Measurements from ENCODE around the gene DNASE1L1. TPM values are rescaled to one million over a fixed set of nuclear protein-coding genes. Genes with fewer than 3 reads are reported as not detected.

Gene DNASE1L1
- total RNA-seq, 1 experiment from 2014 or later: 16.2 TPM

DNA sequence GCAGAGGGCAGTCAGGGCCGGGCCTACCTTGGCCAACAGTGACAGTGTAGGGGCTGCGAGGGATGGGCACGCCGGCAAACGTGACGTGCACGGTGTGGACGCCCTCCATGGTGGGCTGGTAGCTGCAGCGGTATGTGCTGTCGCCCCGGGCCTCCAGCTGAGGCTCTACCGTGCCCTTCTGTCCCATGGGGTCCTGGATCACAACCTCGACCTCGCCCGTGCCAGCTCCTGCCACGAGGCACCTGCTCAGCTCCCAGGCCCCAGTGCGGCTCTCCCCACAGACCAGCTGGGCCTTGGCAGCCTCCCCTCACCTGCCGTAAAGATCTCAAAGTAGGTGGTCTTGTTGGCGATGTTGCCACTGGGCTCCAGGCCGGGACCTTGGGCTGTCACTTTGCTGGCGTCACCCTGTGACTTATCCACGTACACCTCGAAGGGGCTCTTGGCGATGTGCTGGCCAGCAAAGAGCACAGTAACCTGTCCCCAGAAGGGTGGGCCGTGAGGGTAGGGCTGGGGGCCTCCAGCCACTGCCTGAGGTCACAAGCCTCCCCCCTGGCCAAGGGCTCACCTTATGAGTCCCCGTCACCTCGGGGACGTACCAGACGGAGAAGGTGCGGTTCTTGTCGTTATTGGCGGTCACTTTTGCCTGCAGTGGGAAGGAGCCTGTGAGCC lies 42.9 kb downstream of the DNASE1L1 start:
- ATAC-seq: no peak
- H3K4me3 Mint-ChIP-seq: no peak overlapping the region
- ChIA-PET CTCF (no interaction called here), POLR2A (no interaction called here)
- no peaks in the 10 kb centered on the region for H3K27me3 Mint-ChIP-seq (ENCODE audit: low read depth)
- no peaks in the 10 kb centered on the region for H3K9me3 Mint-ChIP-seq
- DNase-seq (ENCODE audit: low spot score): no peak
- TF ChIP-seq, protein P1, sequence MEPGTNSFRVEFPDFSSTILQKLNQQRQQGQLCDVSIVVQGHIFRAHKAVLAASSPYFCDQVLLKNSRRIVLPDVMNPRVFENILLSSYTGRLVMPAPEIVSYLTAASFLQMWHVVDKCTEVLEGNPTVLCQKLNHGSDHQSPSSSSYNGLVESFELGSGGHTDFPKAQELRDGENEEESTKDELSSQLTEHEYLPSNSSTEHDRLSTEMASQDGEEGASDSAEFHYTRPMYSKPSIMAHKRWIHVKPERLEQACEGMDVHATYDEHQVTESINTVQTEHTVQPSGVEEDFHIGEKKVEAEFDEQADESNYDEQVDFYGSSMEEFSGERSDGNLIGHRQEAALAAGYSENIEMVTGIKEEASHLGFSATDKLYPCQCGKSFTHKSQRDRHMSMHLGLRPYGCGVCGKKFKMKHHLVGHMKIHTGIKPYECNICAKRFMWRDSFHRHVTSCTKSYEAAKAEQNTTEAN (CRISPR knock-in tag; IDR thresholded peaks at IDR 0.05): no peak
- TF ChIP-seq, protein P2, sequence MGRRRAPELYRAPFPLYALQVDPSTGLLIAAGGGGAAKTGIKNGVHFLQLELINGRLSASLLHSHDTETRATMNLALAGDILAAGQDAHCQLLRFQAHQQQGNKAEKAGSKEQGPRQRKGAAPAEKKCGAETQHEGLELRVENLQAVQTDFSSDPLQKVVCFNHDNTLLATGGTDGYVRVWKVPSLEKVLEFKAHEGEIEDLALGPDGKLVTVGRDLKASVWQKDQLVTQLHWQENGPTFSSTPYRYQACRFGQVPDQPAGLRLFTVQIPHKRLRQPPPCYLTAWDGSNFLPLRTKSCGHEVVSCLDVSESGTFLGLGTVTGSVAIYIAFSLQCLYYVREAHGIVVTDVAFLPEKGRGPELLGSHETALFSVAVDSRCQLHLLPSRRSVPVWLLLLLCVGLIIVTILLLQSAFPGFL (CRISPR knock-in tag; IDR thresholded peaks at IDR 0.05; ENCODE audit: borderline replicate concordance): no peak
- TF ChIP-seq ATF1 (CRISPR knock-in tag; IDR thresholded peaks at IDR 0.05) (no peak), ZBTB21 (CRISPR knock-in tag; IDR thresholded peaks at IDR 0.05; ENCODE audit: borderline replicate concordance) (no peak), NFE2L1 (CRISPR knock-in tag; IDR thresholded peaks at IDR 0.05) (no peak), NFYB (CRISPR knock-in tag; conservative IDR thresholded peaks at IDR 0.05; ENCODE audit: low read depth) (no peak), ETV6 (CRISPR knock-in tag; IDR thresholded peaks at IDR 0.05) (no peak), ZNF263 (CRISPR knock-in tag; IDR thresholded peaks at IDR 0.05; ENCODE audit: low read depth) (no peak), ZNF423 (CRISPR knock-in tag; IDR thresholded peaks at IDR 0.05) (no peak), EMX1 (CRISPR knock-in tag; IDR thresholded peaks at IDR 0.05) (no peak), TEAD1 (CRISPR knock-in tag; IDR thresholded peaks at IDR 0.05) (no peak), SMAD3 (CRISPR knock-in tag; IDR thresholded peaks at IDR 0.05; ENCODE audit: borderline replicate concordance) (no peak), ESRRA (CRISPR knock-in tag; IDR thresholded peaks at IDR 0.05; ENCODE audit: borderline replicate concordance) (no peak)
- TF ChIP-seq, protein P3, sequence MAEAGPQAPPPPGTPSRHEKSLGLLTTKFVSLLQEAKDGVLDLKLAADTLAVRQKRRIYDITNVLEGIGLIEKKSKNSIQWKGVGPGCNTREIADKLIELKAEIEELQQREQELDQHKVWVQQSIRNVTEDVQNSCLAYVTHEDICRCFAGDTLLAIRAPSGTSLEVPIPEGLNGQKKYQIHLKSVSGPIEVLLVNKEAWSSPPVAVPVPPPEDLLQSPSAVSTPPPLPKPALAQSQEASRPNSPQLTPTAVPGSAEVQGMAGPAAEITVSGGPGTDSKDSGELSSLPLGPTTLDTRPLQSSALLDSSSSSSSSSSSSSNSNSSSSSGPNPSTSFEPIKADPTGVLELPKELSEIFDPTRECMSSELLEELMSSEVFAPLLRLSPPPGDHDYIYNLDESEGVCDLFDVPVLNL (CRISPR knock-in tag; IDR thresholded peaks at IDR 0.05; ENCODE audit: borderline replicate concordance, low read depth): no peak
- TF ChIP-seq, protein P4, sequence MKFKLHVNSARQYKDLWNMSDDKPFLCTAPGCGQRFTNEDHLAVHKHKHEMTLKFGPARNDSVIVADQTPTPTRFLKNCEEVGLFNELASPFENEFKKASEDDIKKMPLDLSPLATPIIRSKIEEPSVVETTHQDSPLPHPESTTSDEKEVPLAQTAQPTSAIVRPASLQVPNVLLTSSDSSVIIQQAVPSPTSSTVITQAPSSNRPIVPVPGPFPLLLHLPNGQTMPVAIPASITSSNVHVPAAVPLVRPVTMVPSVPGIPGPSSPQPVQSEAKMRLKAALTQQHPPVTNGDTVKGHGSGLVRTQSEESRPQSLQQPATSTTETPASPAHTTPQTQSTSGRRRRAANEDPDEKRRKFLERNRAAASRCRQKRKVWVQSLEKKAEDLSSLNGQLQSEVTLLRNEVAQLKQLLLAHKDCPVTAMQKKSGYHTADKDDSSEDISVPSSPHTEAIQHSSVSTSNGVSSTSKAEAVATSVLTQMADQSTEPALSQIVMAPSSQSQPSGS (CRISPR knock-in tag; IDR thresholded peaks at IDR 0.05; ENCODE audit: borderline replicate concordance, low read depth): no peak
- TF ChIP-seq, protein P5, sequence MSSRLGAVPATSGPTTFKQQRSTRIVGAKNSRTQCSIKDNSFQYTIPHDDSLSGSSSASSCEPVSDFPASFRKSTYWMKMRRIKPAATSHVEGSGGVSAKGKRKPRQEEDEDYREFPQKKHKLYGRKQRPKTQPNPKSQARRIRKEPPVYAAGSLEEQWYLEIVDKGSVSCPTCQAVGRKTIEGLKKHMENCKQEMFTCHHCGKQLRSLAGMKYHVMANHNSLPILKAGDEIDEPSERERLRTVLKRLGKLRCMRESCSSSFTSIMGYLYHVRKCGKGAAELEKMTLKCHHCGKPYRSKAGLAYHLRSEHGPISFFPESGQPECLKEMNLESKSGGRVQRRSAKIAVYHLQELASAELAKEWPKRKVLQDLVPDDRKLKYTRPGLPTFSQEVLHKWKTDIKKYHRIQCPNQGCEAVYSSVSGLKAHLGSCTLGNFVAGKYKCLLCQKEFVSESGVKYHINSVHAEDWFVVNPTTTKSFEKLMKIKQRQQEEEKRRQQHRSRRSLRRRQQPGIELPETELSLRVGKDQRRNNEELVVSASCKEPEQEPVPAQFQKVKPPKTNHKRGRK (CRISPR knock-in tag; IDR thresholded peaks at IDR 0.05; ENCODE audit: borderline replicate concordance): no peak
- TF ChIP-seq, protein P6, sequence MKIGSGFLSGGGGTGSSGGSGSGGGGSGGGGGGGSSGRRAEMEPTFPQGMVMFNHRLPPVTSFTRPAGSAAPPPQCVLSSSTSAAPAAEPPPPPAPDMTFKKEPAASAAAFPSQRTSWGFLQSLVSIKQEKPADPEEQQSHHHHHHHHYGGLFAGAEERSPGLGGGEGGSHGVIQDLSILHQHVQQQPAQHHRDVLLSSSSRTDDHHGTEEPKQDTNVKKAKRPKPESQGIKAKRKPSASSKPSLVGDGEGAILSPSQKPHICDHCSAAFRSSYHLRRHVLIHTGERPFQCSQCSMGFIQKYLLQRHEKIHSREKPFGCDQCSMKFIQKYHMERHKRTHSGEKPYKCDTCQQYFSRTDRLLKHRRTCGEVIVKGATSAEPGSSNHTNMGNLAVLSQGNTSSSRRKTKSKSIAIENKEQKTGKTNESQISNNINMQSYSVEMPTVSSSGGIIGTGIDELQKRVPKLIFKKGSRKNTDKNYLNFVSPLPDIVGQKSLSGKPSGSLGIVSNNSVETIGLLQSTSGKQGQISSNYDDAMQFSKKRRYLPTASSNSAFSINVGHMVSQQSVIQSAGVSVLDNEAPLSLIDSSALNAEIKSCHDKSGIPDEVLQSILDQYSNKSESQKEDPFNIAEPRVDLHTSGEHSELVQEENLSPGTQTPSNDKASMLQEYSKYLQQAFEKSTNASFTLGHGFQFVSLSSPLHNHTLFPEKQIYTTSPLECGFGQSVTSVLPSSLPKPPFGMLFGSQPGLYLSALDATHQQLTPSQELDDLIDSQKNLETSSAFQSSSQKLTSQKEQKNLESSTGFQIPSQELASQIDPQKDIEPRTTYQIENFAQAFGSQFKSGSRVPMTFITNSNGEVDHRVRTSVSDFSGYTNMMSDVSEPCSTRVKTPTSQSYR (CRISPR knock-in tag; IDR thresholded peaks at IDR 0.05): no peak
- no peak overlapping the region for H3K27ac Mint-ChIP-seq
- 0 out of 2 replicates have a peak, but pooled peaks cover 5% of the 10 kb centered on the region for H3K4me1 Mint-ChIP-seq
- H3K36me3 Mint-ChIP-seq: peaks cover 48% of the 10 kb centered on the region

Data from WTC11 (cell line).